SK-N-SH treated with all-trans-retinoic acid at 6 μM for 48 hours (cell line): ENCODE data around the gene AGO4.

Experiments
- ATAC-seq: fragments of 200-7000 bp; cut with Tn5 transposase; 3 replicates; pipeline ENCODE4 v1.9.1; 2020; ENCODE audit warnings: mild to moderate bottlenecking, moderate library complexity
- ARNTL ChIP-seq: fragments of 450-650 bp; formaldehyde crosslinking; IDR thresholded peaks from 2 replicates; pipeline ENCODE4 v1.5.0; 2020; ENCODE audit warnings: low read depth, mild to moderate bottlenecking, moderate library complexity, borderline replicate concordance
- BACH2 ChIP-seq: fragments of 250-450 bp; sonication (Bioruptor Pico); IDR thresholded peaks from 2 replicates; pipeline ENCODE4 v1.9.0; 2021; ENCODE audit warnings: mild to moderate bottlenecking, borderline replicate concordance
- CSDC2 ChIP-seq: fragments of 250-450 bp; sonication (Bioruptor Pico); IDR thresholded peaks from 2 replicates; pipeline ENCODE4 v1.5.0; 2020; ENCODE audit warnings: mild to moderate bottlenecking, moderate library complexity
- GLIS3 ChIP-seq: fragments of 250-450 bp; sonication (Bioruptor Pico); IDR thresholded peaks from 2 replicates; pipeline ENCODE4 v1.5.0; 2020; ENCODE audit warnings: mild to moderate bottlenecking, moderate library complexity
- ISL1 ChIP-seq: fragments of 250-450 bp; sonication (Bioruptor Pico); IDR thresholded peaks from 2 replicates; pipeline ENCODE4 v2.1.2; 2022; ENCODE audit warnings: mild to moderate bottlenecking, moderate library complexity
- OSR1 ChIP-seq: fragments of 250-450 bp; sonication (Bioruptor Pico); IDR thresholded peaks from 2 replicates; pipeline ENCODE4 v1.8.0; 2022; ENCODE audit warnings: moderate library complexity, mild to moderate bottlenecking, inconsistent platforms
- PPARA ChIP-seq: fragments of 250-450 bp; sonication (Bioruptor Pico); IDR thresholded peaks from 2 replicates; pipeline ENCODE4 v1.5.0; 2020; ENCODE audit warnings: mild to moderate bottlenecking, borderline replicate concordance
- RARB ChIP-seq: fragments of 250-450 bp; sonication (Bioruptor Pico); IDR thresholded peaks from 2 replicates; pipeline ENCODE4 v1.8.0; 2021; ENCODE audit warnings: mild to moderate bottlenecking, moderate library complexity
- SNAI2 ChIP-seq: fragments of 250-450 bp; sonication (Bioruptor Pico); IDR thresholded peaks from 2 replicates; pipeline ENCODE4 v1.5.0; 2020; ENCODE audit warnings: mild to moderate bottlenecking, moderate library complexity
- TCF4 ChIP-seq: fragments of 250-450 bp; sonication (Bioruptor Pico); IDR thresholded peaks from 2 replicates; pipeline ENCODE4 v1.8.0; 2021; ENCODE audit warnings: mild to moderate bottlenecking, moderate library complexity, borderline replicate concordance
- TOX ChIP-seq: fragments of 250-450 bp; sonication (Bioruptor Pico); IDR thresholded peaks from 2 replicates; pipeline ENCODE4 v1.8.0; 2021; ENCODE audit warnings: mild to moderate bottlenecking, moderate library complexity, borderline replicate concordance
- ZC3H10 ChIP-seq: fragments of 250-450 bp; sonication (Bioruptor Pico); IDR thresholded peaks from 2 replicates; pipeline ENCODE4 v1.5.1; 2021; ENCODE audit warnings: mild to moderate bottlenecking, moderate library complexity
- ZFP30 ChIP-seq: fragments of 450-650 bp; formaldehyde crosslinking; IDR thresholded peaks from 2 replicates; pipeline ENCODE4 v1.5.0; 2022; ENCODE audit warnings: mild to moderate bottlenecking, moderate library complexity
- ZNF565 ChIP-seq: fragments of 450-650 bp; formaldehyde crosslinking; conservative IDR thresholded peaks from 2 replicates; pipeline ENCODE4 v1.5.0; 2020; ENCODE audit warnings: low read depth, mild to moderate bottlenecking, moderate library complexity
- ZNF70 ChIP-seq: fragments of 450-650 bp; formaldehyde crosslinking; IDR thresholded peaks from 2 replicates; pipeline ENCODE4 v1.5.0; 2020; ENCODE audit warnings: mild to moderate bottlenecking, moderate library complexity
- ZNF8 ChIP-seq: fragments of 450-650 bp; formaldehyde crosslinking; IDR thresholded peaks from 2 replicates; pipeline ENCODE4 v1.5.0; 2020; ENCODE audit warnings: mild to moderate bottlenecking, moderate library complexity
- TF ChIP-seq, protein P1 (sequence below): fragments of 250-450 bp; sonication (Bioruptor Pico); IDR thresholded peaks from 2 replicates; pipeline ENCODE4 v1.8.0; 2020; ENCODE audit warnings: mild to moderate bottlenecking, moderate library complexity, borderline replicate concordance
- TF ChIP-seq, protein P2 (sequence below): fragments of 250-450 bp; sonication (Bioruptor Pico); IDR thresholded peaks from 2 replicates; pipeline ENCODE4 v1.5.0; 2020; ENCODE audit warnings: mild to moderate bottlenecking, moderate library complexity
- TF ChIP-seq, protein P3 (sequence below): fragments of 250-450 bp; sonication (Bioruptor Pico); IDR thresholded peaks from 2 replicates; pipeline ENCODE4 v1.5.1; 2021; ENCODE audit warnings: mild to moderate bottlenecking, moderate library complexity
- TF ChIP-seq, protein P4 (sequence below): fragments of 250-450 bp; sonication (Bioruptor Pico); IDR thresholded peaks from 2 replicates; pipeline ENCODE4 v1.8.0; 2021; ENCODE audit warnings: low read depth, mild to moderate bottlenecking, moderate library complexity, borderline replicate concordance

AGO4 gene

DNA sequence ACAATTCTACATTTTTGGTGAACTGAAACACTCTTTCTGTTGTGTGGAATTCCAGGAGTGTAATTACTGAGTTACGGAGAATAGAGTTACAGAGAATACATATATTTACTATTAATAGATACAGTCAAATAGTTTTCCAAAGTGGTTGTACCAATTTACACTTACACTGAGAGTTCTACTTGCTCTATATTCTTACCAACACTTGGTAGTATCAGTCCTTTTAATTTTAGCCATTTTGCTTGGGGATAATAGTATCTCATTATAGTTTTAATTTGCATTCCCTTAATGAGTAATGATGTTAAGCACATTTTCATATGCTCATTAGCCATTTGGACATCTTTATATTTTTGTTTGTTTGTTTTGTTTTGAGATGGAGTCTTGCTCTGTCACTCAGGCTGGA is 28.9 kb downstream of the AGO4 start:
- ATAC-seq, result no peak
- no peak for TF ChIP-seq BACH2
- no peak for TF ChIP-seq ZNF565 (CRISPR knock-in tag)
- no peak for TF ChIP-seq ARNTL (CRISPR knock-in tag)
- TF ChIP-seq ISL1, result no peak
- no peak for TF ChIP-seq ZNF70 (CRISPR knock-in tag)
- TF ChIP-seq ZFP30 (CRISPR knock-in tag), result no peak
- TF ChIP-seq, protein P1, sequence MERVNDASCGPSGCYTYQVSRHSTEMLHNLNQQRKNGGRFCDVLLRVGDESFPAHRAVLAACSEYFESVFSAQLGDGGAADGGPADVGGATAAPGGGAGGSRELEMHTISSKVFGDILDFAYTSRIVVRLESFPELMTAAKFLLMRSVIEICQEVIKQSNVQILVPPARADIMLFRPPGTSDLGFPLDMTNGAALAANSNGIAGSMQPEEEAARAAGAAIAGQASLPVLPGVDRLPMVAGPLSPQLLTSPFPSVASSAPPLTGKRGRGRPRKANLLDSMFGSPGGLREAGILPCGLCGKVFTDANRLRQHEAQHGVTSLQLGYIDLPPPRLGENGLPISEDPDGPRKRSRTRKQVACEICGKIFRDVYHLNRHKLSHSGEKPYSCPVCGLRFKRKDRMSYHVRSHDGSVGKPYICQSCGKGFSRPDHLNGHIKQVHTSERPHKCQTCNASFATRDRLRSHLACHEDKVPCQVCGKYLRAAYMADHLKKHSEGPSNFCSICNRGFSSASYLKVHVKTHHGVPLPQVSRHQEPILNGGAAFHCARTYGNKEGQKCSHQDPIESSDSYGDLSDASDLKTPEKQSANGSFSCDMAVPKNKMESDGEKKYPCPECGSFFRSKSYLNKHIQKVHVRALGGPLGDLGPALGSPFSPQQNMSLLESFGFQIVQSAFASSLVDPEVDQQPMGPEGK (CRISPR knock-in tag), result no peak
- TF ChIP-seq ZC3H10 (CRISPR knock-in tag), result no peak
- TF ChIP-seq OSR1 (CRISPR knock-in tag), result no peak

DNA sequence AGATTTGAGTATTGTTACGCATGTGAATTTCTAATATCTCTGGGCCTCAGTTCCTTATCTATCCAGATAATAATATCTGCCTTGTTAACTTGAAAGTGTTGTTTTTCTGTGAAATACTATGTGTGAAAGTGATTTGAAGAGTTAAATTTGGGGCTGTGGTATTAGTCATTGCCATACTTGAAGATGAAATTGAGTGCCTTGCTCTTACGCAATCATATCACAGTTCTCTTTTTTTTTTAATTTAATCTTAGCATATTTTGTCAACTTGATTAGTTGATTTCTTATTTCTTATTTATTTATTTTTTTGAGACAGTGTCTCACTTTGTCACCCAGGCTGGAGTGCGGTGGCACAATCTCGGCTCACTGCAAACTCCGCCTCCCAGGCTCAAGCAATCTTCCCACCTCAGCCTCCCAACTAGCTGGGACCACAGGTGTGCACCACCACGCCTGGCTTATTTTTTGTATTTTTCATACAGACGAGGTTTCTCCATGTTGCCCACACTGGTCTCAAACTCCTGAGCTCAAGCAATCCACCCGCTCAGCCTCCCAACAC is 31.0 kb downstream of the AGO4 start:
- ATAC-seq, result no peak
- TF ChIP-seq ZFP30 (CRISPR knock-in tag) (no peak), OSR1 (CRISPR knock-in tag) (no peak)
- TF ChIP-seq, protein P1 (CRISPR knock-in tag), result no peak

DNA sequence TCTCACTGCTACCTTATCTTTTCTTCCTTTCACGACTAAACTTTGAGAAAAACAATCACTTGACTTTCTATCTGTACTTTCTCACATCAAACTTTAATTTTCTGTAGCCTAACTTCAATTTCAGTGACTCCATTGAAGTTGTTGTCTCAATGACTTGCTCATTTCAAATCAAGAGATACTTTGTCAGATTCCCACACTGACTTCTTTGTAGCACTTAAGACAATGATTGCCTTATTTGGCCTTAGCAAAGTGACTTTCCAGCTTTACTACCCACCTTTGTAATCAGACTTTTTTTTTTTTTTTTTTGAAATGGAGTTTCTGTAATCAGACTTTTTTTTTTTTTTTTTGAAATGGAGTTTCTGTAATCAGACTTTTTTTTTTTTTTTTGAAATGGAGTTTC is 37.0 kb downstream of the AGO4 start:
- ATAC-seq, result no peak
- TF ChIP-seq, protein P1 (CRISPR knock-in tag), result no peak
- TF ChIP-seq TOX, result no peak
- TF ChIP-seq RARB (CRISPR knock-in tag), result no peak
- no peak for TF ChIP-seq OSR1 (CRISPR knock-in tag)
- no peak for TF ChIP-seq ARNTL (CRISPR knock-in tag)
- no peak for TF ChIP-seq BACH2
- no peak for TF ChIP-seq ZC3H10 (CRISPR knock-in tag)
- no peak for TF ChIP-seq GLIS3 (CRISPR knock-in tag)
- no peak for TF ChIP-seq PPARA (CRISPR knock-in tag)
- no peak for TF ChIP-seq ZNF565 (CRISPR knock-in tag)
- TF ChIP-seq ZNF8, result no peak
- TF ChIP-seq, protein P2, sequence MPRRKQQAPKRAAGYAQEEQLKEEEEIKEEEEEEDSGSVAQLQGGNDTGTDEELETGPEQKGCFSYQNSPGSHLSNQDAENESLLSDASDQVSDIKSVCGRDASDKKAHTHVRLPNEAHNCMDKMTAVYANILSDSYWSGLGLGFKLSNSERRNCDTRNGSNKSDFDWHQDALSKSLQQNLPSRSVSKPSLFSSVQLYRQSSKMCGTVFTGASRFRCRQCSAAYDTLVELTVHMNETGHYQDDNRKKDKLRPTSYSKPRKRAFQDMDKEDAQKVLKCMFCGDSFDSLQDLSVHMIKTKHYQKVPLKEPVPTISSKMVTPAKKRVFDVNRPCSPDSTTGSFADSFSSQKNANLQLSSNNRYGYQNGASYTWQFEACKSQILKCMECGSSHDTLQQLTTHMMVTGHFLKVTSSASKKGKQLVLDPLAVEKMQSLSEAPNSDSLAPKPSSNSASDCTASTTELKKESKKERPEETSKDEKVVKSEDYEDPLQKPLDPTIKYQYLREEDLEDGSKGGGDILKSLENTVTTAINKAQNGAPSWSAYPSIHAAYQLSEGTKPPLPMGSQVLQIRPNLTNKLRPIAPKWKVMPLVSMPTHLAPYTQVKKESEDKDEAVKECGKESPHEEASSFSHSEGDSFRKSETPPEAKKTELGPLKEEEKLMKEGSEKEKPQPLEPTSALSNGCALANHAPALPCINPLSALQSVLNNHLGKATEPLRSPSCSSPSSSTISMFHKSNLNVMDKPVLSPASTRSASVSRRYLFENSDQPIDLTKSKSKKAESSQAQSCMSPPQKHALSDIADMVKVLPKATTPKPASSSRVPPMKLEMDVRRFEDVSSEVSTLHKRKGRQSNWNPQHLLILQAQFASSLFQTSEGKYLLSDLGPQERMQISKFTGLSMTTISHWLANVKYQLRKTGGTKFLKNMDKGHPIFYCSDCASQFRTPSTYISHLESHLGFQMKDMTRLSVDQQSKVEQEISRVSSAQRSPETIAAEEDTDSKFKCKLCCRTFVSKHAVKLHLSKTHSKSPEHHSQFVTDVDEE, result no peak
- no peak for TF ChIP-seq SNAI2 (CRISPR knock-in tag)
- TF ChIP-seq ZFP30 (CRISPR knock-in tag), result no peak
- TF ChIP-seq TCF4 (CRISPR knock-in tag), result no peak

DNA sequence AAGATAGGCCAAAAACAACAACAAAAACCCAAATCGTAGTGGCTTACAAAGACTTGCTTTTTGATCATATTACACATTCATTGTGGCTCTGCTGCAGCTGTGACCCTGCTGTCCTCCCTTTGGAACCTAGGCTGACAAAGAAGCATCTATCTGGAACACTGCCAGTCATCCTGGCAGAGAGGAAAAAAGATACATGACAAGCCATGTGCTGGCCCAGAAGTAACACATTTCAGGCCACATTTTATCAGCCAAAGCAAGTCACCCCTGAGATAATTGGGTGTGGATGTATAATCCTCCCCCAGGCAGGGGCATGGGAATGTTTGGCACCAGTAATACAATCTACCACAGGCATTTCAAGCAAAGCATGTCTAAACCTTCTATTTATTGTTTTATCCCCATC is 38.0 kb downstream of the AGO4 start:
- no peak for ATAC-seq
- TF ChIP-seq OSR1 (CRISPR knock-in tag) (no peak), BACH2 (no peak), RARB (CRISPR knock-in tag) (no peak), ZC3H10 (CRISPR knock-in tag) (no peak), SNAI2 (CRISPR knock-in tag) (no peak), ZFP30 (CRISPR knock-in tag) (no peak), CSDC2 (CRISPR knock-in tag) (no peak), ARNTL (CRISPR knock-in tag) (no peak), GLIS3 (CRISPR knock-in tag) (no peak)
- TF ChIP-seq, protein P2, result no peak
- TF ChIP-seq, protein P3, sequence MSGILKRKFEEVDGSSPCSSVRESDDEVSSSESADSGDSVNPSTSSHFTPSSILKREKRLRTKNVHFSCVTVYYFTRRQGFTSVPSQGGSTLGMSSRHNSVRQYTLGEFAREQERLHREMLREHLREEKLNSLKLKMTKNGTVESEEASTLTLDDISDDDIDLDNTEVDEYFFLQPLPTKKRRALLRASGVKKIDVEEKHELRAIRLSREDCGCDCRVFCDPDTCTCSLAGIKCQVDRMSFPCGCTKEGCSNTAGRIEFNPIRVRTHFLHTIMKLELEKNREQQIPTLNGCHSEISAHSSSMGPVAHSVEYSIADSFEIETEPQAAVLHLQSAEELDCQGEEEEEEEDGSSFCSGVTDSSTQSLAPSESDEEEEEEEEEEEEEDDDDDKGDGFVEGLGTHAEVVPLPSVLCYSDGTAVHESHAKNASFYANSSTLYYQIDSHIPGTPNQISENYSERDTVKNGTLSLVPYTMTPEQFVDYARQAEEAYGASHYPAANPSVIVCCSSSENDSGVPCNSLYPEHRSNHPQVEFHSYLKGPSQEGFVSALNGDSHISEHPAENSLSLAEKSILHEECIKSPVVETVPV (CRISPR knock-in tag), result no peak
- TF ChIP-seq, protein P4, sequence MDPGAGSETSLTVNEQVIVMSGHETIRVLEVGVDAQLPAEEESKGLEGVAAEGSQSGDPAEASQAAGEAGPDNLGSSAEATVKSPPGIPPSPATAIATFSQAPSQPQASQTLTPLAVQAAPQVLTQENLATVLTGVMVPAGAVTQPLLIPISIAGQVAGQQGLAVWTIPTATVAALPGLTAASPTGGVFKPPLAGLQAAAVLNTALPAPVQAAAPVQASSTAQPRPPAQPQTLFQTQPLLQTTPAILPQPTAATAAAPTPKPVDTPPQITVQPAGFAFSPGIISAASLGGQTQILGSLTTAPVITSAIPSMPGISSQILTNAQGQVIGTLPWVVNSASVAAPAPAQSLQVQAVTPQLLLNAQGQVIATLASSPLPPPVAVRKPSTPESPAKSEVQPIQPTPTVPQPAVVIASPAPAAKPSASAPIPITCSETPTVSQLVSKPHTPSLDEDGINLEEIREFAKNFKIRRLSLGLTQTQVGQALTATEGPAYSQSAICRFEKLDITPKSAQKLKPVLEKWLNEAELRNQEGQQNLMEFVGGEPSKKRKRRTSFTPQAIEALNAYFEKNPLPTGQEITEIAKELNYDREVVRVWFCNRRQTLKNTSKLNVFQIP, result no peak
